Measurements from ENCODE around the gene KLHL35. TPM values are rescaled to one million over a fixed set of nuclear protein-coding genes. Genes with fewer than 3 reads are reported as not detected.
A peak's percentile ranks its signal among the peaks of the same experiment; 100 is the strongest.
"Not testable (repeated sequence)": the region's sequence is repeated elsewhere in the genome, so short reads cannot be mapped to it uniquely, and the experiment has no call there.

Gene KLHL35
- polyA plus RNA-seq, 3 donors: 0.33 to 0.45 TPM; not detected in 1

DNA sequence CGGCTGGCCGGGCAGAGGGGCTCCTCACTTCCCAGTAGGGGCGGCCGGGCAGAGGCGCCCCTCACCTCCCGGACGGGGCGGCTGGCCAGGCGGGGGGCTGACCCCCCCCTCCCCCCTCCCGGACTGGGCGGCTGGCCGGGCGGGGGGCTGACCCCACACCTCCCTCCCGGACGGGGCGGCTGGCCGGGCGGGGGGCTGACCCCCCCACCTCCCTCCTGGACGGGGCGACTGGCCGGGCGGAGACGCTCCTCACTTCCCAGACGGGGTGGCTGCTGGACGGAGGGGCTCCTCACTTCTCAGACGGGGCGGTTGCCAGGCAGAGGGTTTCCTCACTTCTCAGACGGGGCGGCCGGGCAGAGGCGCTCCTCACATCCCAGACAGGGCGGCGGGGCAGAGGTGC lies 23.0 kb downstream of the KLHL35 start:
- H3K4me3 ChIP-seq (replicated peaks in 1 of 3; ENCODE audit: low read depth in 2 of 3, low read length in 3 of 3); H3K4me1 Mint-ChIP-seq; intact Hi-C loops (cut with micrococcal nuclease); H3K4me1 ChIP-seq (ENCODE audit: control insufficient read depth in 1 of 2, insufficient read depth in 2 of 2, low read length in 2 of 2); H3K27ac ChIP-seq (ENCODE audit: low read depth in 1 of 2, low read length in 2 of 2); H3K27me3 Mint-ChIP-seq (ENCODE audit: low read depth in 3 of 3); DNase-seq; H3K4me2 ChIP-seq (replicated peaks; ENCODE audit: extremely low read depth, low read length, poor library complexity, severe bottlenecking); H3K9me3 ChIP-seq (replicated peaks in 1 of 2; ENCODE audit: control insufficient read depth in 1 of 2, insufficient read depth in 1 of 2, low read length in 2 of 2); H3K27me3 ChIP-seq (ENCODE audit: control insufficient read depth in 2 of 2, insufficient read depth in 2 of 2, low read length in 2 of 2); H3K27ac Mint-ChIP-seq; H3K9me3 Mint-ChIP-seq; H3K4me3 Mint-ChIP-seq; H2AFZ ChIP-seq (ENCODE audit: insufficient read depth, low read depth, low read length, poor library complexity, severe bottlenecking); H3K9ac ChIP-seq (ENCODE audit: insufficient read depth, low read length, poor library complexity, severe bottlenecking): not testable (repeated sequence)
- Histone ChIP-seq H3K79me2 (ENCODE audit: insufficient read depth, low read length) (peaks cover 29% of the 10 kb centered on the region), H3K36me3 (replicated peaks in 1 of 2; ENCODE audit: control insufficient read depth in 1 of 2, insufficient read depth in 2 of 2, low read length in 2 of 2) (peaks cover 44 to 65% of the 10 kb centered on the region in 2 donors), H4K20me1 (ENCODE audit: insufficient read depth, low read length) (peaks cover 54% of the 10 kb centered on the region)
- no CpG with 5 or more reads among the region's 33 CpGs for WGBS (ENCODE audit: insufficient coverage)
- H3K36me3 Mint-ChIP-seq: peaks cover 46 to 66% of the 10 kb centered on the region in 2 donors

DNA sequence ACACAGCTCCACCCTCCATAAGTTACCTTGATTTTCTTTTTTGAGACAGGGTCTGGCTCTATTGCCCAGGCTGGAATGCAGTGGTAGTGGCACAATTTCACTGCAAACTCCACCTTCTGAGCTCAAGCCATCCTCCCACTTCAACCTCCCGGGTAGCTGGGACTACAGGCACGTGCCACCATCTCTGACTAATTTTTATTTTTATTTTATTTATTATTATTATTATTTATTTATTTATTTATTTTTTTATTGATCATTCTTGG lies 24.1 kb downstream of the KLHL35 start:
- peaks cover 0 to 4% (median 0%) of the 10 kb centered on the region in 7 donors for H3K9me3 Mint-ChIP-seq

More for the DNA sequence above, 24.1 kb downstream of the KLHL35 start:
- no peak for DNase-seq
- no CpG with 5 or more reads among the region's 2 CpGs for whole genome bisulfite sequencing (ENCODE audit: insufficient coverage)
- H3K27ac Mint-ChIP-seq: peak overlapping the region in 2 of 7 donors; percentile 9 to 37
- H3K27me3 Mint-ChIP-seq (ENCODE audit: low read depth in 3 of 3): peaks cover 0 to 1% (median 0%) of the 10 kb centered on the region in 3 donors
- intact Hi-C loops (cut with micrococcal nuclease): no loop called here
- Histone ChIP-seq H4K20me1 (ENCODE audit: insufficient read depth, low read length) (peaks cover 63% of the 10 kb centered on the region), H3K4me1 (ENCODE audit: control insufficient read depth in 1 of 2, insufficient read depth in 2 of 2, low read length in 2 of 2) (no peaks in the 10 kb centered on the region), H3K9me3 (replicated peaks in 1 of 2; ENCODE audit: control insufficient read depth in 1 of 2, insufficient read depth in 1 of 2, low read length in 2 of 2) (no peaks in the 10 kb centered on the region), H3K9ac (ENCODE audit: insufficient read depth, low read length, poor library complexity, severe bottlenecking) (no peak overlapping the region), H3K4me3 (replicated peaks in 1 of 3; ENCODE audit: low read depth in 2 of 3, low read length in 3 of 3) (no peak overlapping the region), H3K27me3 (ENCODE audit: control insufficient read depth in 2 of 2, insufficient read depth in 2 of 2, low read length in 2 of 2) (no peaks in the 10 kb centered on the region), H3K4me2 (replicated peaks; ENCODE audit: extremely low read depth, low read length, poor library complexity, severe bottlenecking) (no peak overlapping the region), H2AFZ (ENCODE audit: insufficient read depth, low read depth, low read length, poor library complexity, severe bottlenecking) (no peak overlapping the region), H3K36me3 (replicated peaks in 1 of 2; ENCODE audit: control insufficient read depth in 1 of 2, insufficient read depth in 2 of 2, low read length in 2 of 2) (peaks cover 51 to 67% of the 10 kb centered on the region in 2 donors), H3K79me2 (ENCODE audit: insufficient read depth, low read length) (peaks cover 40% of the 10 kb centered on the region), H3K27ac (ENCODE audit: low read depth in 1 of 2, low read length in 2 of 2) (no peak overlapping the region)
- TF ChIP-seq, protein P1, sequence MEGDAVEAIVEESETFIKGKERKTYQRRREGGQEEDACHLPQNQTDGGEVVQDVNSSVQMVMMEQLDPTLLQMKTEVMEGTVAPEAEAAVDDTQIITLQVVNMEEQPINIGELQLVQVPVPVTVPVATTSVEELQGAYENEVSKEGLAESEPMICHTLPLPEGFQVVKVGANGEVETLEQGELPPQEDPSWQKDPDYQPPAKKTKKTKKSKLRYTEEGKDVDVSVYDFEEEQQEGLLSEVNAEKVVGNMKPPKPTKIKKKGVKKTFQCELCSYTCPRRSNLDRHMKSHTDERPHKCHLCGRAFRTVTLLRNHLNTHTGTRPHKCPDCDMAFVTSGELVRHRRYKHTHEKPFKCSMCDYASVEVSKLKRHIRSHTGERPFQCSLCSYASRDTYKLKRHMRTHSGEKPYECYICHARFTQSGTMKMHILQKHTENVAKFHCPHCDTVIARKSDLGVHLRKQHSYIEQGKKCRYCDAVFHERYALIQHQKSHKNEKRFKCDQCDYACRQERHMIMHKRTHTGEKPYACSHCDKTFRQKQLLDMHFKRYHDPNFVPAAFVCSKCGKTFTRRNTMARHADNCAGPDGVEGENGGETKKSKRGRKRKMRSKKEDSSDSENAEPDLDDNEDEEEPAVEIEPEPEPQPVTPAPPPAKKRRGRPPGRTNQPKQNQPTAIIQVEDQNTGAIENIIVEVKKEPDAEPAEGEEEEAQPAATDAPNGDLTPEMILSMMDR (IDR thresholded peaks at IDR 0.05): no peak
- no peak overlapping the region for H3K4me3 Mint-ChIP-seq
- H3K4me1 Mint-ChIP-seq: peaks cover 2% of the 10 kb centered on the region
- peaks cover 51 to 70% of the 10 kb centered on the region in 2 donors for H3K36me3 Mint-ChIP-seq

Data from CD14-positive monocyte (primary cell).